ENCODE results near the gene KIF1A.

The KIF1A gene

DNA sequence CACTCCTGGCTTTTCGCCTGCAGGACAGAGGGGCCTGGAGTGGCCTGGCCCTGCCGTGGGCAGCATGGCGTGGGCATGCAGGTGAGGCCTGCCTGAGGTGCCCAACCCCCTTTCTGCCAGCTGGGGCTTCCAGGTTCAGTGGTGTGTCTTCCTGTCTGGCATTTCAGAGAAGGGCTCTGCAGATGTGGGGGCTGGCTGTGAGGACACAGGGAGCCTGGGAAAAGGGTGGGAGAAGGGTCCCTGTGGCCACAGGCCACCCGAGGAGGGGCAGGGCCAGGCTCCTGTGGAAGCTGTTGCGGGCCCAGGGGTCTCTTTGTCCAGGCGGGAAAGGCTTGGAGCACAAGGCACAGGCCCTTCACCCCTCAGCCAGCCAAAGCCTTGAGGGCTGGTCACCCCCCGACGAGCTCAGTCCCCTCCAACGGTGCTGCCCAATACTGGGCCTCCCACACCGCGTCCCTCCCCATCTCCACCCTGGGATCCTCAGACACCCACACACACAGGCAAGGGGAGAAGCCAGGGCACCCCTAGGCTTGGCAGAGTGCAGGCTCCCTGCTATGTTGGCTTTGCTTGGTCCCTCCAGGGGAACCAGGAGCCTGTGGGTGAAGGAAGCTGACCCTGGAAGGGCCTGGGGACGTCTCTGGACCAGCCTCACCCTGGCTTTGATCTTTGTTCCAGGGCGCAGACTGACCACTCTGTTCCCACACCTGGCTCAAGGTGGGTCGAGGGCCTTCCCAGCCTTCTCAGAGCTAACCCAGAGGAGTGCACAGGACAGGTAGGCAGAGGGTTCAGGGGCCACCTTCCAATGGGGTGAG lies 132.1 kb downstream of the KIF1A start:
- Histone ChIP-seq H3K4me3 (ENCODE audit: low read length, poor library complexity, severe bottlenecking) (no peak overlapping the region), H2AFZ (ENCODE audit: low read length) (no peak overlapping the region), H3K9me2 (replicated peaks; ENCODE audit: low read depth, low read length) (no peaks in the 10 kb centered on the region), H3K27me3 (ENCODE audit: insufficient read depth, low read length, poor library complexity, severe bottlenecking) (no peaks in the 10 kb centered on the region), H3K36me3 (ENCODE audit: insufficient read depth, low read length) (no peaks in the 10 kb centered on the region), H3K79me2 (ENCODE audit: insufficient read depth, low read length) (no peaks in the 10 kb centered on the region), H3K4me1 (ENCODE audit: insufficient read depth, low read length, poor library complexity, severe bottlenecking) (no peaks in the 10 kb centered on the region), H3K4me2 (ENCODE audit: low read depth, low read length, poor library complexity, severe bottlenecking) (no peak overlapping the region), H3K9ac (ENCODE audit: low read depth, low read length, poor library complexity, severe bottlenecking) (no peak overlapping the region), H3F3A (ENCODE audit: low read depth) (no peaks in the 10 kb centered on the region), H3K9me3 (ENCODE audit: insufficient read depth, low read depth, low read length) (no peaks in the 10 kb centered on the region), H4K20me1 (ENCODE audit: insufficient read depth, low read length, poor library complexity, severe bottlenecking) (no peaks in the 10 kb centered on the region)
- TF ChIP-seq EZH2phosphoT487 (IDR thresholded peaks at IDR 0.05; ENCODE audit: borderline replicate concordance) (no peak), CTCF (conservative IDR thresholded peaks at IDR 0.05; ENCODE audit: low read length) (no peak)

- no peak overlapping the region for H3K4me3 ChIP-seq (ENCODE audit: low read length, poor library complexity, severe bottlenecking)
- H3K9me2 ChIP-seq (replicated peaks; ENCODE audit: low read depth, low read length): no peaks in the 10 kb centered on the region
- no peaks in the 10 kb centered on the region for H3K27me3 ChIP-seq (ENCODE audit: insufficient read depth, low read length, poor library complexity, severe bottlenecking)
- no peaks in the 10 kb centered on the region for H3K79me2 ChIP-seq (ENCODE audit: insufficient read depth, low read length)
- no peak overlapping the region for H3K4me2 ChIP-seq (ENCODE audit: low read depth, low read length, poor library complexity, severe bottlenecking)
- H3K9me3 ChIP-seq (ENCODE audit: insufficient read depth, low read depth, low read length): no peaks in the 10 kb centered on the region
- H2AFZ ChIP-seq (ENCODE audit: low read length): no peak overlapping the region
- no peaks in the 10 kb centered on the region for H4K20me1 ChIP-seq (ENCODE audit: insufficient read depth, low read length, poor library complexity, severe bottlenecking)
- no peaks in the 10 kb centered on the region for H3K4me1 ChIP-seq (ENCODE audit: insufficient read depth, low read length, poor library complexity, severe bottlenecking)
- TF ChIP-seq CTCF (conservative IDR thresholded peaks at IDR 0.05; ENCODE audit: low read length) (no peak), EZH2phosphoT487 (IDR thresholded peaks at IDR 0.05; ENCODE audit: borderline replicate concordance) (no peak)
- H3F3A ChIP-seq (ENCODE audit: low read depth): no peaks in the 10 kb centered on the region
- H3K9ac ChIP-seq (ENCODE audit: low read depth, low read length, poor library complexity, severe bottlenecking): no peak overlapping the region
- no peaks in the 10 kb centered on the region for H3K36me3 ChIP-seq (ENCODE audit: insufficient read depth, low read length)
These were observed 132.8 kb downstream of the KIF1A start for GRCh38 chr2:240687045-240687740.

- Histone ChIP-seq H3K9me3 (ENCODE audit: insufficient read depth, low read depth, low read length) (no peaks in the 10 kb centered on the region), H3K9me2 (replicated peaks; ENCODE audit: low read depth, low read length) (no peaks in the 10 kb centered on the region), H3K4me1 (ENCODE audit: insufficient read depth, low read length, poor library complexity, severe bottlenecking) (no peaks in the 10 kb centered on the region), H3K4me2 (ENCODE audit: low read depth, low read length, poor library complexity, severe bottlenecking) (no peak overlapping the region), H4K20me1 (ENCODE audit: insufficient read depth, low read length, poor library complexity, severe bottlenecking) (no peaks in the 10 kb centered on the region), H3K36me3 (ENCODE audit: insufficient read depth, low read length) (no peaks in the 10 kb centered on the region), H3K4me3 (ENCODE audit: low read length, poor library complexity, severe bottlenecking) (no peak overlapping the region), H3K79me2 (ENCODE audit: insufficient read depth, low read length) (no peaks in the 10 kb centered on the region), H3K9ac (ENCODE audit: low read depth, low read length, poor library complexity, severe bottlenecking) (no peak overlapping the region), H3F3A (ENCODE audit: low read depth) (no peaks in the 10 kb centered on the region), H2AFZ (ENCODE audit: low read length) (no peak overlapping the region), H3K27me3 (ENCODE audit: insufficient read depth, low read length, poor library complexity, severe bottlenecking) (no peaks in the 10 kb centered on the region)
- no peak for TF ChIP-seq EZH2phosphoT487 (IDR thresholded peaks at IDR 0.05; ENCODE audit: borderline replicate concordance)
- TF ChIP-seq CTCF (conservative IDR thresholded peaks at IDR 0.05; ENCODE audit: low read length): no peak
These were observed 133.6 kb downstream of the KIF1A start for GRCh38 chr2:240686460-240686859.
